HUDEP-2 (cell line): ENCODE measurements around the gene INTS12.

Experiments
- DNase-seq, 76 experiments: peaks; one replicate each; lab custom pipeline; 2025; ENCODE audit not compliant: unreplicated experiment in 76 of 76; lab: John Stamatoyannopoulos, UW

The INTS12 gene

GRCh38 chr4:105633241-105633640 lies 75.2 kb downstream of the INTS12 start:
- DNase-seq = no peak
